GM12878 (cell line): ENCODE measurements around the gene TTC31. TPM values are rescaled to one million over a fixed set of nuclear protein-coding genes. Genes with fewer than 3 reads are reported as not detected.

Experiments used
- BACH1 ChIP-seq: fragments of 450-650 bp; IDR thresholded peaks from 2 replicates; pipeline ENCODE4 v1.6.1; 2017; ENCODE audit warnings: mild to moderate bottlenecking, borderline replicate concordance
- DPF2 ChIP-seq: fragments of 450-650 bp; IDR thresholded peaks from 2 replicates; pipeline ENCODE4 v1.6.1; 2017; ENCODE audit warnings: mild to moderate bottlenecking
- FOXM1 ChIP-seq: IDR thresholded peaks from 2 replicates; pipeline ENCODE4 v1.6.1; 2012; ENCODE audit warnings: low read depth, mild to moderate bottlenecking, inconsistent platforms, low read length, moderate library complexity
- LARP7 ChIP-seq: fragments of 450-650 bp; IDR thresholded peaks from 2 replicates; pipeline ENCODE4 v1.6.1; 2017; ENCODE audit warnings: mild to moderate bottlenecking
- MTA3 ChIP-seq: IDR thresholded peaks from 2 replicates; pipeline ENCODE4 v1.6.1; 2012; ENCODE audit warnings: low read length, inconsistent platforms, borderline replicate concordance
- PAX5 ChIP-seq: IDR thresholded peaks from 2 replicates; pipeline ENCODE4 v1.6.1; 2011; ENCODE audit warnings: low read depth, low read length, borderline replicate concordance
- POLR2AphosphoS2 ChIP-seq: IDR thresholded peaks from 2 replicates; pipeline ENCODE4 v1.6.1; 2011; ENCODE audit warnings: low read depth, mild to moderate bottlenecking, low read length, improper control_type of control experiment, moderate library complexity
- RFX5 ChIP-seq: IDR thresholded peaks from 2 replicates; pipeline ENCODE4 v1.6.1; 2011; ENCODE audit warnings: low read depth, low read length, improper control_type of control experiment
- RUNX3 ChIP-seq: IDR thresholded peaks from 2 replicates; pipeline ENCODE4 v1.6.1; 2012; ENCODE audit warnings: low read length, inconsistent platforms
- STAT3 ChIP-seq: IDR thresholded peaks from 2 replicates; pipeline ENCODE4 v1.6.1; 2011; ENCODE audit warnings: low read depth, low read length, improper control_type of control experiment
- TBL1XR1 ChIP-seq: IDR thresholded peaks from 2 replicates; pipeline ENCODE4 v1.6.1; 2012; ENCODE audit warnings: low read depth, low read length, improper control_type of control experiment
- TCF12 ChIP-seq: IDR thresholded peaks from 2 replicates; pipeline ENCODE4 v1.6.1; 2011; ENCODE audit warnings: low read depth, mild to moderate bottlenecking, low read length
- ZNF622 ChIP-seq: fragments of 450-650 bp; IDR thresholded peaks from 2 replicates; pipeline ENCODE4 v1.6.1; 2017; ENCODE audit warnings: mild to moderate bottlenecking, inconsistent platforms
- ZZZ3 ChIP-seq: IDR thresholded peaks from 2 replicates; pipeline ENCODE4 v1.6.1; 2011; ENCODE audit warnings: low read depth; ENCODE audit not compliant: control insufficient read depth, insufficient read length
- polyA plus RNA-seq, 11 experiments: library from polyadenylated mRNA; depleted of rRNA in 4 of 11; unstranded in 6 of 11; stranded (reverse) in 5 of 11; fragments of >200 nt; fragmentation: Nextera tagmentation in 4 of 11; fragmentation: Illumina TruSeq in 1 of 11; extraction: Ambion mirVana in 4 of 11; extraction: Trizol in 1 of 11; gene quantifications; 1 replicate in 1 of 11; 2 replicates in 10 of 11; pipeline versions ENCODE4 v1.2.1 to v1.2.3, GENCODE V29; 2011 to 2016; ENCODE audit warnings: inconsistent platforms in 2 of 11, missing spikeins in 2 of 11, low read depth in 1 of 11
- total RNA-seq, 4 experiments: library from RNA; depleted of rRNA in 3 of 4; stranded (reverse); fragments of >200 nt in 3 of 4; fragmentation: Illumina TruSeq in 1 of 4; extraction: Trizol in 1 of 4; gene quantifications; 2 replicates each; pipeline versions ENCODE4 v1.2.1 to v1.2.3, GENCODE V29; 2013 to 2021
- TF ChIP-seq, protein P1 (sequence below): fragments of 450-650 bp; IDR thresholded peaks from 2 replicates; pipeline ENCODE4 v1.6.1; 2016; ENCODE audit warnings: mild to moderate bottlenecking
- TF ChIP-seq, protein P2 (sequence below): fragments of 450-650 bp; IDR thresholded peaks from 2 replicates; pipeline ENCODE4 v1.6.1; 2017; ENCODE audit warnings: borderline replicate concordance
- TF ChIP-seq, protein P3 (sequence below): fragments of 450-650 bp; formaldehyde crosslinking; IDR thresholded peaks from 2 replicates; pipeline ENCODE4 v1.4.0; 2020; ENCODE audit warnings: mild to moderate bottlenecking, moderate library complexity
- TF ChIP-seq, protein P4 (sequence below): IDR thresholded peaks from 2 replicates; pipeline ENCODE4 v1.6.1; 2012; ENCODE audit warnings: low read length, inconsistent platforms
- TF ChIP-seq, protein P5 (sequence below): fragments of 450-650 bp; IDR thresholded peaks from 2 replicates; pipeline ENCODE4 v1.6.1; 2017; ENCODE audit warnings: mild to moderate bottlenecking, low read depth, inconsistent platforms; ENCODE audit not compliant: poor library complexity, severe bottlenecking

TTC31 gene
- total and polyA plus RNA-seq, 10 of the 15 experiments (the other 5 are each of a cell fraction or from before 2014, with no cell fraction given): 6.5 to 34.9 (median 25.9) TPM

DNA sequence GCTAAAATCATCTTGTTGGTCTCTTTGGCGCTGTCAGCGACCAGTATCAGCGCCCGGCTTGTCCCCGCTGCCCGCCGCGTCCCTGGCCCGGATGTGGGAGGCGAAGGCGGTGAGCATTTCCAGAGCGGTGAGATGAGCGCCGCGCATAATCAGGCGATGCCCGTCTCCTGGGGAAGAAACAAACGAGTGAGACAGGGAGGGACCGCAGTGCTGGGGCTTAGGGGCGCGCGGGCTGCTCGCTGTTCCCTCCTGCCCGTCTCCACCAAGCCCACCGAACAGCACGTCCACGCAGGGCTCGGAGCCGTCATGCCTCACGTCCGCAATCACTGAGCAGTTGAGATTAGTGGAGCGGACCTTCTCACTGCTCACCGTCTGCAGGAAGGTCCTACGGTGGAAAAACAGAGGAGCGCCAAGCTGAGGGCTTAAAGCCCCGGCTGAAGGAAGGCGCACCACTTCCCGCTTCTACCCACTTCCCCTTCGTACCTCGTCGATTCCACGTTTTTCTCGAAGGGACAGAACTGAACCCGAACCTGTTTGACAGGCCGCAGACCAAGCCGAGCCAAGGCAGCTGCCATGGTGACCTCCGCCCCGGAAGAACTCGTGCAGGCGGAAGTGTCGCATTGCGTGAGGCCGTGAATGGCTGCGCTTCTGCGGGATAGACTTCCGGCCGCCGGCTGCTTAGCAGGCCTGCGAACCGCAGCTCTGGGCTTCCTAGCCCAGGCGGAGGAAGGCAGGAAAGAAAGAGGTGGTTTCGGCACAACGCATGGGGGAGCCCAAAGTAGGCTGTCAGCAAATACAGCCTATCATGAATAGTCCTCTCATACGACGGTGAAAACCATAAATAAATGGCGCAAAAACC lies 10.6 kb upstream of the TTC31 start, which contains the start of gene MRPL53 (continued):
- TF ChIP-seq, protein P1, sequence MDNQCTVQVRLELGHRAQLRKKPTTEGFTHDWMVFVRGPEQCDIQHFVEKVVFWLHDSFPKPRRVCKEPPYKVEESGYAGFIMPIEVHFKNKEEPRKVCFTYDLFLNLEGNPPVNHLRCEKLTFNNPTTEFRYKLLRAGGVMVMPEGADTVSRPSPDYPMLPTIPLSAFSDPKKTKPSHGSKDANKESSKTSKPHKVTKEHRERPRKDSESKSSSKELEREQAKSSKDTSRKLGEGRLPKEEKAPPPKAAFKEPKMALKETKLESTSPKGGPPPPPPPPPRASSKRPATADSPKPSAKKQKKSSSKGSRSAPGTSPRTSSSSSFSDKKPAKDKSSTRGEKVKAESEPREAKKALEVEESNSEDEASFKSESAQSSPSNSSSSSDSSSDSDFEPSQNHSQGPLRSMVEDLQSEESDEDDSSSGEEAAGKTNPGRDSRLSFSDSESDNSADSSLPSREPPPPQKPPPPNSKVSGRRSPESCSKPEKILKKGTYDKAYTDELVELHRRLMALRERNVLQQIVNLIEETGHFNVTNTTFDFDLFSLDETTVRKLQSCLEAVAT: peak; percentile 73
- 0 out of 2 replicates have a peak, but pooled peaks have one; percentile 24 for TF ChIP-seq RFX5
- peak; percentile 95 for TF ChIP-seq RUNX3
- TF ChIP-seq, protein P2, sequence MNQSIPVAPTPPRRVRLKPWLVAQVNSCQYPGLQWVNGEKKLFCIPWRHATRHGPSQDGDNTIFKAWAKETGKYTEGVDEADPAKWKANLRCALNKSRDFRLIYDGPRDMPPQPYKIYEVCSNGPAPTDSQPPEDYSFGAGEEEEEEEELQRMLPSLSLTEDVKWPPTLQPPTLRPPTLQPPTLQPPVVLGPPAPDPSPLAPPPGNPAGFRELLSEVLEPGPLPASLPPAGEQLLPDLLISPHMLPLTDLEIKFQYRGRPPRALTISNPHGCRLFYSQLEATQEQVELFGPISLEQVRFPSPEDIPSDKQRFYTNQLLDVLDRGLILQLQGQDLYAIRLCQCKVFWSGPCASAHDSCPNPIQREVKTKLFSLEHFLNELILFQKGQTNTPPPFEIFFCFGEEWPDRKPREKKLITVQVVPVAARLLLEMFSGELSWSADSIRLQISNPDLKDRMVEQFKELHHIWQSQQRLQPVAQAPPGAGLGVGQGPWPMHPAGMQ: no peak
- TF ChIP-seq BACH1: no peak; the same call in none of the 2 replicates
- TF ChIP-seq, protein P3, sequence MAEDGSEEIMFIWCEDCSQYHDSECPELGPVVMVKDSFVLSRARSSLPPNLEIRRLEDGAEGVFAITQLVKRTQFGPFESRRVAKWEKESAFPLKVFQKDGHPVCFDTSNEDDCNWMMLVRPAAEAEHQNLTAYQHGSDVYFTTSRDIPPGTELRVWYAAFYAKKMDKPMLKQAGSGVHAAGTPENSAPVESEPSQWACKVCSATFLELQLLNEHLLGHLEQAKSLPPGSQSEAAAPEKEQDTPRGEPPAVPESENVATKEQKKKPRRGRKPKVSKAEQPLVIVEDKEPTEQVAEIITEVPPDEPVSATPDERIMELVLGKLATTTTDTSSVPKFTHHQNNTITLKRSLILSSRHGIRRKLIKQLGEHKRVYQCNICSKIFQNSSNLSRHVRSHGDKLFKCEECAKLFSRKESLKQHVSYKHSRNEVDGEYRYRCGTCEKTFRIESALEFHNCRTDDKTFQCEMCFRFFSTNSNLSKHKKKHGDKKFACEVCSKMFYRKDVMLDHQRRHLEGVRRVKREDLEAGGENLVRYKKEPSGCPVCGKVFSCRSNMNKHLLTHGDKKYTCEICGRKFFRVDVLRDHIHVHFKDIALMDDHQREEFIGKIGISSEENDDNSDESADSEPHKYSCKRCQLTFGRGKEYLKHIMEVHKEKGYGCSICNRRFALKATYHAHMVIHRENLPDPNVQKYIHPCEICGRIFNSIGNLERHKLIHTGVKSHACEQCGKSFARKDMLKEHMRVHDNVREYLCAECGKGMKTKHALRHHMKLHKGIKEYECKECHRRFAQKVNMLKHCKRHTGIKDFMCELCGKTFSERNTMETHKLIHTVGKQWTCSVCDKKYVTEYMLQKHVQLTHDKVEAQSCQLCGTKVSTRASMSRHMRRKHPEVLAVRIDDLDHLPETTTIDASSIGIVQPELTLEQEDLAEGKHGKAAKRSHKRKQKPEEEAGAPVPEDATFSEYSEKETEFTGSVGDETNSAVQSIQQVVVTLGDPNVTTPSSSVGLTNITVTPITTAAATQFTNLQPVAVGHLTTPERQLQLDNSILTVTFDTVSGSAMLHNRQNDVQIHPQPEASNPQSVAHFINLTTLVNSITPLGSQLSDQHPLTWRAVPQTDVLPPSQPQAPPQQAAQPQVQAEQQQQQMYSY: no peak
- TF ChIP-seq, protein P4, sequence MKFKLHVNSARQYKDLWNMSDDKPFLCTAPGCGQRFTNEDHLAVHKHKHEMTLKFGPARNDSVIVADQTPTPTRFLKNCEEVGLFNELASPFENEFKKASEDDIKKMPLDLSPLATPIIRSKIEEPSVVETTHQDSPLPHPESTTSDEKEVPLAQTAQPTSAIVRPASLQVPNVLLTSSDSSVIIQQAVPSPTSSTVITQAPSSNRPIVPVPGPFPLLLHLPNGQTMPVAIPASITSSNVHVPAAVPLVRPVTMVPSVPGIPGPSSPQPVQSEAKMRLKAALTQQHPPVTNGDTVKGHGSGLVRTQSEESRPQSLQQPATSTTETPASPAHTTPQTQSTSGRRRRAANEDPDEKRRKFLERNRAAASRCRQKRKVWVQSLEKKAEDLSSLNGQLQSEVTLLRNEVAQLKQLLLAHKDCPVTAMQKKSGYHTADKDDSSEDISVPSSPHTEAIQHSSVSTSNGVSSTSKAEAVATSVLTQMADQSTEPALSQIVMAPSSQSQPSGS: peak; percentile 69; the same call in 1 of the 2 replicates
- no peak for TF ChIP-seq ZNF622
- no peak for TF ChIP-seq ZZZ3
- peak; percentile 88 for TF ChIP-seq TCF12
- TF ChIP-seq MTA3: peak; percentile 68; the same call in 1 of the 2 replicates
- peak; percentile 21; the same call in 1 of the 2 replicates for TF ChIP-seq TBL1XR1
- TF ChIP-seq POLR2AphosphoS2: peak; percentile 99
- peak; percentile 35; the same call in 1 of the 2 replicates for TF ChIP-seq FOXM1
- TF ChIP-seq PAX5: peak; percentile 88
- 0 out of 2 replicates have a peak, but pooled peaks have one; percentile 49 for TF ChIP-seq DPF2
- TF ChIP-seq STAT3: no peak
- TF ChIP-seq, protein P5, sequence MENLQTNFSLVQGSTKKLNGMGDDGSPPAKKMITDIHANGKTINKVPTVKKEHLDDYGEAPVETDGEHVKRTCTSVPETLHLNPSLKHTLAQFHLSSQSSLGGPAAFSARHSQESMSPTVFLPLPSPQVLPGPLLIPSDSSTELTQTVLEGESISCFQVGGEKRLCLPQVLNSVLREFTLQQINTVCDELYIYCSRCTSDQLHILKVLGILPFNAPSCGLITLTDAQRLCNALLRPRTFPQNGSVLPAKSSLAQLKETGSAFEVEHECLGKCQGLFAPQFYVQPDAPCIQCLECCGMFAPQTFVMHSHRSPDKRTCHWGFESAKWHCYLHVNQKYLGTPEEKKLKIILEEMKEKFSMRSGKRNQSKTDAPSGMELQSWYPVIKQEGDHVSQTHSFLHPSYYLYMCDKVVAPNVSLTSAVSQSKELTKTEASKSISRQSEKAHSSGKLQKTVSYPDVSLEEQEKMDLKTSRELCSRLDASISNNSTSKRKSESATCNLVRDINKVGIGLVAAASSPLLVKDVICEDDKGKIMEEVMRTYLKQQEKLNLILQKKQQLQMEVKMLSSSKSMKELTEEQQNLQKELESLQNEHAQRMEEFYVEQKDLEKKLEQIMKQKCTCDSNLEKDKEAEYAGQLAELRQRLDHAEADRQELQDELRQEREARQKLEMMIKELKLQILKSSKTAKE: peak; percentile 13
- TF ChIP-seq LARP7: no peak
